GM21786 (cell line): ENCODE results near the gene ATMIN.

ENCODE experiments used
- ATAC-seq: cut with Tn5 transposase; IDR thresholded peaks from one replicate; pipeline ENCODE4 v1.9.1; 2021; ENCODE audit not compliant: unreplicated experiment

The ATMIN gene

GRCh38 chr16:81035398-81035974 is at the start of gene ATMIN:
ATMIN (plus strand) TSS chr16:81035842; CDS start chr16:81035871, 29 bp downstream.
- ATAC-seq: peak; percentile 84

GRCh38 chr16:80986557-80986956 is 49.1 kb upstream of the ATMIN start:
- ATAC-seq: no peak

- ATAC-seq: no peak
Measured at GRCh38 chr16:80988756-80989155, 46.9 kb upstream of the ATMIN start.

- ATAC-seq: no peak
Measured at GRCh38 chr16:80989801-80990200, 45.8 kb upstream of the ATMIN start.

GRCh38 chr16:80990577-80990976 is 45.1 kb upstream of the ATMIN start:
- no peak for ATAC-seq

- no peak for ATAC-seq
Measured at GRCh38 chr16:80990978-80991377, 44.7 kb upstream of the ATMIN start.

GRCh38 chr16:80991792-80992430 is 43.7 kb upstream of the ATMIN start:
- ATAC-seq: no peak

- no peak for ATAC-seq
Measured at GRCh38 chr16:80992676-80993293, 42.9 kb upstream of the ATMIN start.

- ATAC-seq: no peak
Measured at GRCh38 chr16:80993307-80993706, 42.3 kb upstream of the ATMIN start.

GRCh38 chr16:80993834-80994233 is 41.8 kb upstream of the ATMIN start:
- ATAC-seq: no peak

- no peak for ATAC-seq
Measured at GRCh38 chr16:80994451-80994850, 41.2 kb upstream of the ATMIN start.

- no peak for ATAC-seq
Measured at GRCh38 chr16:80996688-80997138, 38.9 kb upstream of the ATMIN start.

- peak; percentile 71 for ATAC-seq
Measured at GRCh38 chr16:80997139-80997798, 38.4 kb upstream of the ATMIN start.

- no peak for ATAC-seq
Measured at GRCh38 chr16:80997964-80998620, 37.5 kb upstream of the ATMIN start.

GRCh38 chr16:81000873-81001272 is 34.8 kb upstream of the ATMIN start:
- ATAC-seq: no peak

- no peak for ATAC-seq
Measured at GRCh38 chr16:81001330-81001729, 34.3 kb upstream of the ATMIN start.

GRCh38 chr16:81003064-81003463 is 32.6 kb upstream of the ATMIN start:
- no peak for ATAC-seq

- no peak for ATAC-seq
Measured at GRCh38 chr16:81003610-81004460, 31.8 kb upstream of the ATMIN start.

GRCh38 chr16:81004646-81005353 is 30.8 kb upstream of the ATMIN start:
- ATAC-seq: no peak
